GM10266 (cell line): ENCODE measurements around the gene HOXB9.

Source experiments
- DNase-seq: peaks from one replicate; pipeline ENCODE4 v3.0.0; 2012; ENCODE audit errors: extremely low spot score
- TF ChIP-seq, protein P1 (sequence below): IDR thresholded peaks from 2 replicates; pipeline ENCODE4 v1.5.1; 2012; ENCODE audit warnings: mild to moderate bottlenecking, low read depth; ENCODE audit not compliant: control insufficient read depth, insufficient read depth; ENCODE audit errors: missing control alignments

HOXB9 gene

GRCh38 chr17:48605409-48605919 lies 20.7 kb downstream of the HOXB9 start:
- TF ChIP-seq, protein P1, sequence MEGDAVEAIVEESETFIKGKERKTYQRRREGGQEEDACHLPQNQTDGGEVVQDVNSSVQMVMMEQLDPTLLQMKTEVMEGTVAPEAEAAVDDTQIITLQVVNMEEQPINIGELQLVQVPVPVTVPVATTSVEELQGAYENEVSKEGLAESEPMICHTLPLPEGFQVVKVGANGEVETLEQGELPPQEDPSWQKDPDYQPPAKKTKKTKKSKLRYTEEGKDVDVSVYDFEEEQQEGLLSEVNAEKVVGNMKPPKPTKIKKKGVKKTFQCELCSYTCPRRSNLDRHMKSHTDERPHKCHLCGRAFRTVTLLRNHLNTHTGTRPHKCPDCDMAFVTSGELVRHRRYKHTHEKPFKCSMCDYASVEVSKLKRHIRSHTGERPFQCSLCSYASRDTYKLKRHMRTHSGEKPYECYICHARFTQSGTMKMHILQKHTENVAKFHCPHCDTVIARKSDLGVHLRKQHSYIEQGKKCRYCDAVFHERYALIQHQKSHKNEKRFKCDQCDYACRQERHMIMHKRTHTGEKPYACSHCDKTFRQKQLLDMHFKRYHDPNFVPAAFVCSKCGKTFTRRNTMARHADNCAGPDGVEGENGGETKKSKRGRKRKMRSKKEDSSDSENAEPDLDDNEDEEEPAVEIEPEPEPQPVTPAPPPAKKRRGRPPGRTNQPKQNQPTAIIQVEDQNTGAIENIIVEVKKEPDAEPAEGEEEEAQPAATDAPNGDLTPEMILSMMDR = no peak
- DNase-seq = no peak

GRCh38 chr17:48604770-48605329 lies 21.3 kb downstream of the HOXB9 start, which contains the start of gene HOXB6:
TSS of gene HOXB6 (minus strand) at chr17:48604986. CDS start at chr17:48598150, 6,836 bp downstream.
- no peak for DNase-seq
- TF ChIP-seq, protein P1 = no peak

DNA sequence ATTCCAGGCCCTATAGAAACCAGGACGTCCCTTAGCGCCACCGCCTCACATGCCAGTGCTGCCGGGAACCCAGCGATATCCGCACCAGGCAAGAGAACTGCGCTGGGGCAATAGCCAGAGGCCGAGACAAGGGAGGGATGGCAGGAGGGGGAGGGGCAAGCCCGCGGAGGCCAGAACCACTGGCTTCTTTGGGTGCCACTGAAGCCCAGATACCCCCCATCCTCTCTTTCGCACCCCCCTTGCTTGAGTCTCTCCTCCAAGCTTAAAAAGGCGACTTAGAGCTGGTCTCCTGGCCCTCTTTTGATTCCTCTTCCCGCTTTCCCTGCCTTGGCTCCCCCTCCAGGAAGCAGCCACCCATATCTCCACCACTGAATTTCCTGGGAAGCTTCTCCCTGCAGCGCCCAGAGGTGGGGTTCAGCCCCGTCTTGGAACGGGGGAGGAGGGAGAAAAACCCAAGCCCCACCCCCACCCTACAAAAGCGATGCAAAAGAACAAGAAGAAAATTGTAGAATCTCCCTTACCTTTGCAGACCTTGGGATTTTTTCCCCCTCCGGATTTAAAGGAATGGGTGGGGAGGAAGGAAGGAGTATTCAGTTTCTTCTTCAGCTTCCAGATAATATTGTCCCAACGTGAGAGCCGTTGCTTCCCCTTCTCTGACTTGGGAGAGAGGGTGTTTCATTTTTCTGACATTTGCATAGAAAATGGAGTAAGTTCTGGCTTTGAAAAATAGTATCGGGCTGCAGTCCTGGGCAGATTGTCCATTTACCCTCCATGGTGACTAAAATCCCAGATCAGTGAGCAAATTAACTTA lies 22.0 kb downstream of the HOXB9 start:
- no peak for DNase-seq
- TF ChIP-seq, protein P1 = no peak

DNA sequence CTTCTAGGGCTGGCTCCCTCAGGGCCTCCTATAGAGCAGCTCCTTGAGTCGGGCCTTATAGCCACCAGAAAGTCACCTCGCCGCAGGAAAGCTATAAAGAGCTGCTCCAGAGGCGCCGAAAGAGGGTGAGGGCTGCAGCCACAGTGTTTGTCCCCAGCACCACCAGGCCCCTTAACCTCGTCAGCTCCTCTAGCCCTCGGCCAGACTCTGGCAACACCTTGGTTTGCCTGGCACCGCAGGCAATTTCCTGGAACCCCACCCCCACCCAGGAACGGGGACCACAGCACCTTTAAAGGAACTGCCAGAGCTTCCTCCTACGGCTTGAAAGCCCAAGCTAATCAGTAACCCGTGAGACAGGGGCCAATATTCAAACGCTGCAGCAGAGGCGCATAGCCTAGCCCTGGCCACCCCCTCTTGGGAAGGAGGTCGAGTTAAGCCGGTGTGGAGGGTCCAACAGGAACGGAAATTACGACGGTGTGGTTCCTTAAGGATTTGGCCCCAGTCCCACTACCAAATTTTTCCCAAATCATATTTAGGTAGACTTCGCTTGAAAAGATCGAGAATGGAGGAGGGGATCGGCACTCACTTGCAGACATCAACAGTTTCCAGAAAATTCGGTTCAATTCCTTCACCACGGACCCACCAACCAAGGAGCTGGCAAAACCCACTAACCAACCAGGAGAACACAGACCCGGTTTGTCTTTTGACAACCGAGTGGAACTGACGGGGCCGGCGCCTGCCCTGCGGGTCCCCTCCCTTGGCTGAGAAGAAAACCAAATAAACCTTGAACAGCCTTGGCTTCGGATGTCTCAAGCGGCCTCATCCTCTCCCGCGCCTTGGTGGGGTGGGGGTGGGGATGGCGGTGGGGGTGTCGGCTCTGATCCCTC lies 24.4 kb downstream of the HOXB9 start:
- no peak for DNase-seq
- TF ChIP-seq, protein P1 = no peak

GRCh38 chr17:48601207-48601538 lies 25.0 kb downstream of the HOXB9 start:
- DNase-seq = no peak
- TF ChIP-seq, protein P1 = no peak

- TF ChIP-seq, protein P1 = no peak
- DNase-seq = no peak
Measured at GRCh38 chr17:48600244-48601098, 25.7 kb downstream of the HOXB9 start.
